H9 (cell line): ENCODE data around the gene UBL4A. TPM values are rescaled to one million over a fixed set of nuclear protein-coding genes. Genes with fewer than 3 reads are reported as not detected.

Experiments used
- DNase-seq: peaks from one replicate; pipeline ENCODE4 v3.0.0-alpha.2; 2017
- H2AFZ ChIP-seq: one replicate; pipeline ENCODE4 v1.6.1; 2013; ENCODE audit warnings: mild to moderate bottlenecking, low read length, control low read depth, moderate library complexity
- H2AK5ac ChIP-seq: 2 replicates; pipeline ENCODE4 v1.6.1; 2013; ENCODE audit warnings: low read length, control low read depth, mixed read lengths; ENCODE audit not compliant: insufficient read length
- H2BK120ac ChIP-seq: one replicate; pipeline ENCODE4 v1.6.1; 2013; ENCODE audit warnings: low read depth, mild to moderate bottlenecking, low read length, control low read depth, inconsistent platforms; ENCODE audit not compliant: poor library complexity, severe bottlenecking
- H2BK12ac ChIP-seq: 2 replicates; pipeline ENCODE4 v1.6.1; 2013; ENCODE audit warnings: low read length, control low read depth, mixed read lengths, low read depth; ENCODE audit not compliant: insufficient read length
- H2BK15ac ChIP-seq: 2 replicates; pipeline ENCODE4 v1.6.1; 2013; ENCODE audit warnings: low read depth, low read length, control low read depth
- H2BK20ac ChIP-seq: one replicate; pipeline ENCODE4 v1.6.1; 2013; ENCODE audit warnings: low read depth, mild to moderate bottlenecking, low read length, control low read depth, inconsistent platforms; ENCODE audit not compliant: poor library complexity, severe bottlenecking
- H2BK5ac ChIP-seq: 2 replicates; pipeline ENCODE4 v1.6.1; 2013; ENCODE audit warnings: low read length, control low read depth, mixed read lengths; ENCODE audit not compliant: insufficient read length
- H3K14ac ChIP-seq: 2 replicates; pipeline ENCODE4 v1.6.1; 2013; ENCODE audit warnings: low read length, control low read depth; ENCODE audit not compliant: insufficient read depth
- H3K18ac ChIP-seq: 2 replicates; pipeline ENCODE4 v1.6.1; 2013; ENCODE audit warnings: low read depth, mild to moderate bottlenecking, mixed read lengths, low read length, control low read depth; ENCODE audit not compliant: insufficient read length
- H3K23ac ChIP-seq: 2 replicates; pipeline ENCODE4 v1.6.1; 2013; ENCODE audit warnings: low read length, control low read depth, mixed read lengths, low read depth; ENCODE audit not compliant: insufficient read length
- H3K23me2 ChIP-seq: 2 replicates; pipeline ENCODE4 v1.6.1; 2013; ENCODE audit warnings: low read depth, mild to moderate bottlenecking, mixed read lengths, low read length, control low read depth; ENCODE audit not compliant: insufficient read length, poor library complexity, severe bottlenecking
- H3K27ac ChIP-seq: 2 replicates; pipeline ENCODE4 v1.5.1; 2013; ENCODE audit warnings: low read length, control low read depth, mixed read lengths, low read depth; ENCODE audit not compliant: insufficient read length
- H3K27me3 ChIP-seq: 2 replicates; pipeline ENCODE4 v1.6.1; 2013; ENCODE audit warnings: low read length, control low read depth, inconsistent platforms; ENCODE audit not compliant: insufficient read depth
- H3K4ac ChIP-seq: 2 replicates; pipeline ENCODE4 v1.6.1; 2013; ENCODE audit warnings: low read depth, mild to moderate bottlenecking, control low read depth, inconsistent platforms, low read length, moderate library complexity
- H3K4me1 ChIP-seq: 2 replicates; pipeline ENCODE4 v1.6.1; 2013; ENCODE audit warnings: low read length, control low read depth, inconsistent platforms; ENCODE audit not compliant: insufficient read depth
- H3K4me2 ChIP-seq: 2 replicates; pipeline ENCODE4 v1.6.1; 2013; ENCODE audit warnings: low read length, control low read depth, mixed read lengths; ENCODE audit not compliant: insufficient read length, insufficient read depth
- H3K56ac ChIP-seq: 2 replicates; pipeline ENCODE4 v1.6.1; 2013; ENCODE audit warnings: low read depth, mild to moderate bottlenecking, mixed read lengths, low read length, control low read depth; ENCODE audit not compliant: insufficient read length
- H3K79me1 ChIP-seq: 2 replicates; pipeline ENCODE4 v1.6.1; 2013; ENCODE audit warnings: low read depth, mild to moderate bottlenecking, moderate library complexity, low read length, control low read depth, inconsistent platforms; ENCODE audit not compliant: insufficient read depth, poor library complexity, severe bottlenecking
- H3K79me2 ChIP-seq: 2 replicates; pipeline ENCODE4 v1.6.1; 2013; ENCODE audit warnings: low read length, control low read depth, inconsistent platforms; ENCODE audit not compliant: insufficient read depth
- H3K9ac ChIP-seq: 2 replicates; pipeline ENCODE4 v1.6.1; 2013; ENCODE audit warnings: low read length, control low read depth, mixed read lengths; ENCODE audit not compliant: insufficient read length; ENCODE audit errors: extremely low read depth
- H3K9me3 ChIP-seq: one replicate; pipeline ENCODE4 v1.6.1; 2013; ENCODE audit warnings: low read depth, low read length, inconsistent platforms; ENCODE audit not compliant: control insufficient read depth
- H3T11ph ChIP-seq: one replicate; pipeline ENCODE4 v1.6.1; 2013; ENCODE audit warnings: mild to moderate bottlenecking, low read length, control low read depth, inconsistent platforms
- H4K20me1 ChIP-seq: one replicate; pipeline ENCODE4 v1.6.1; 2013; ENCODE audit not compliant: control insufficient read depth, insufficient read length, insufficient read depth
- H4K5ac ChIP-seq: 2 replicates; pipeline ENCODE4 v1.6.1; 2013; ENCODE audit warnings: low read depth, mild to moderate bottlenecking, mixed read lengths, low read length, control low read depth; ENCODE audit not compliant: insufficient read length
- H4K8ac ChIP-seq: replicated peaks from 2 replicates; pipeline ENCODE4 v1.6.1; 2013; ENCODE audit warnings: low read length, control low read depth, mixed read lengths, low read depth; ENCODE audit not compliant: insufficient read length
- H4K91ac ChIP-seq: 2 replicates; pipeline ENCODE4 v1.6.1; 2013; ENCODE audit warnings: low read depth, mild to moderate bottlenecking, moderate library complexity, mixed read lengths, low read length, control low read depth; ENCODE audit not compliant: insufficient read length
- H3K27ac Mint-ChIP-seq, 3 experiments: 2 replicates in 2 of 3; 3 replicates in 1 of 3; pipeline ENCODE4 v1.8.0; 2020 to 2021; ENCODE audit warnings: mixed read lengths in 3 of 3, mild to moderate bottlenecking in 1 of 3, moderate library complexity in 1 of 3
- H3K27me3 Mint-ChIP-seq: 2 replicates; pipeline ENCODE4 v1.8.0; 2021; ENCODE audit warnings: low read depth, mild to moderate bottlenecking, moderate library complexity, mixed read lengths
- H3K36me3 Mint-ChIP-seq, 3 experiments: 2 replicates in 2 of 3; 3 replicates in 1 of 3; pipeline ENCODE4 v1.8.0; 2020 to 2021; ENCODE audit warnings: low read depth in 3 of 3, mixed read lengths in 3 of 3; ENCODE audit not compliant: insufficient read depth in 1 of 3
- H3K4me1 Mint-ChIP-seq, 2 experiments: 2 replicates each; pipeline ENCODE4 v1.8.0; 2020; ENCODE audit warnings: mixed read lengths in 2 of 2
- H3K4me3 Mint-ChIP-seq, 2 experiments: 2 replicates in 1 of 2; 3 replicates in 1 of 2; pipeline ENCODE4 v1.8.0; 2020 to 2021; ENCODE audit warnings: mild to moderate bottlenecking in 2 of 2, mixed read lengths in 2 of 2, moderate library complexity in 1 of 2
- H3K9me3 Mint-ChIP-seq, 2 experiments: 2 replicates in 1 of 2; 3 replicates in 1 of 2; pipeline ENCODE4 v1.8.0; 2020; ENCODE audit warnings: mild to moderate bottlenecking in 2 of 2, mixed read lengths in 2 of 2, moderate library complexity in 1 of 2
- WGBS: extraction: QIAGEN DNeasy Blood & Tissue Kit; methylation state at CpG from one replicate; pipeline ENCODE4 v1.1.7; 2013; ENCODE audit warnings: missing lambda C conversion rate, low lambda C conversion rate, mixed read lengths; ENCODE audit not compliant: insufficient read length; ENCODE audit errors: extremely low coverage; 5-methylcytosine and 5-hydroxymethylcytosine counted together
- total RNA-seq: library from RNA; stranded (reverse); gene quantifications from 2 replicates; pipeline ENCODE4 v1.2.1, GENCODE V29; 2021
- TF ChIP-seq, protein P1 (sequence below): fragments of 200-600 bp; sonication (generic); conservative IDR thresholded peaks from 3 replicates; pipeline ENCODE4 v1.8.0; 2021; ENCODE audit warnings: antibody characterized with exemption, mild to moderate bottlenecking

The UBL4A gene
- total RNA-seq, 1 experiment from 2014 or later, result 30.9 TPM

DNA sequence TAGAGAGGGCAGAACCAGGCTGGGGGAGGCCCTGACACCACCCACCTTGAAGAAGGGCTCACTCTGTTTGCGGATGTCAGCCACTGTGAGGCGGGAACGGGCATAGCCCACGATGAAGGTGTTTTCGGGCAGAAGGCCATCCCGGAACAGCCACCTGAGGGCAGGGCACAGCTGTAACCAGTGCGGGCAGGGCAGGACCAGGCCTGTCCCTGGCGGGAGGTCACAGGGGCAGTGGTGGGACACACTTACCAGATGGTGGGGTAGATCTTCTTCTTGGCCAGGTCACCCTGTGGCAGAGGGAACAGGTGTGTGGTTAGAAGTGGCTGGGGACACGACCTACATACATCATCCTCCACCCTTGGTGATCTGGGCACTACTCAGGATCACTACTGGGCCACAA, 49.5 kb upstream of the UBL4A start:
- Histone ChIP-seq H3K14ac (no peak overlapping the region), H3K9me3 (peaks cover 23% of the 10 kb centered on the region), H3K79me2 (no peaks in the 10 kb centered on the region), H3K9ac (no peak overlapping the region), H2AFZ (no peak overlapping the region), H3K4me2 (no peak overlapping the region), H2BK20ac (no peak overlapping the region), H3K4ac (no peak overlapping the region), H4K8ac (no peak overlapping the region), H3K79me1 (no peaks in the 10 kb centered on the region), H2BK15ac (no peak overlapping the region), H3K27me3 (no peaks in the 10 kb centered on the region), H3K4me1 (no peaks in the 10 kb centered on the region), H2AK5ac (no peak overlapping the region), H4K5ac (no peak overlapping the region), H4K20me1 (no peaks in the 10 kb centered on the region), H3K18ac (no peak overlapping the region), H2BK12ac (no peak overlapping the region), H2BK5ac (no peak overlapping the region), H3K56ac (no peak overlapping the region), H3T11ph (no peak overlapping the region), H4K91ac (no peak overlapping the region), H3K23me2 (peaks cover 3% of the 10 kb centered on the region), H3K23ac (no peak overlapping the region), H3K27ac (no peak overlapping the region), H2BK120ac (no peak overlapping the region)
- Mint-ChIP-seq H3K36me3 (peaks cover 31 to 63% (median 44%) of the 10 kb centered on the region in 3 experiments), H3K4me3 (peak overlapping the region in 1 of 2 experiments; percentile 17; a peak in 1 of 5 replicates), H3K27me3 (peaks cover 3% of the 10 kb centered on the region), H3K27ac (no peak overlapping the region), H3K9me3 (peaks cover 64 to 77% of the 10 kb centered on the region in 2 experiments), H3K4me1 (no peaks in the 10 kb centered on the region)
- WGBS, result no CpG with 5 or more reads among the region's 9 CpGs
- TF ChIP-seq, protein P1, sequence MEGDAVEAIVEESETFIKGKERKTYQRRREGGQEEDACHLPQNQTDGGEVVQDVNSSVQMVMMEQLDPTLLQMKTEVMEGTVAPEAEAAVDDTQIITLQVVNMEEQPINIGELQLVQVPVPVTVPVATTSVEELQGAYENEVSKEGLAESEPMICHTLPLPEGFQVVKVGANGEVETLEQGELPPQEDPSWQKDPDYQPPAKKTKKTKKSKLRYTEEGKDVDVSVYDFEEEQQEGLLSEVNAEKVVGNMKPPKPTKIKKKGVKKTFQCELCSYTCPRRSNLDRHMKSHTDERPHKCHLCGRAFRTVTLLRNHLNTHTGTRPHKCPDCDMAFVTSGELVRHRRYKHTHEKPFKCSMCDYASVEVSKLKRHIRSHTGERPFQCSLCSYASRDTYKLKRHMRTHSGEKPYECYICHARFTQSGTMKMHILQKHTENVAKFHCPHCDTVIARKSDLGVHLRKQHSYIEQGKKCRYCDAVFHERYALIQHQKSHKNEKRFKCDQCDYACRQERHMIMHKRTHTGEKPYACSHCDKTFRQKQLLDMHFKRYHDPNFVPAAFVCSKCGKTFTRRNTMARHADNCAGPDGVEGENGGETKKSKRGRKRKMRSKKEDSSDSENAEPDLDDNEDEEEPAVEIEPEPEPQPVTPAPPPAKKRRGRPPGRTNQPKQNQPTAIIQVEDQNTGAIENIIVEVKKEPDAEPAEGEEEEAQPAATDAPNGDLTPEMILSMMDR, result no peak
- DNase-seq, result no peak
